ENCODE data around the gene WDR73.
"Not testable (repeated sequence)": the region's sequence is repeated elsewhere in the genome, so short reads cannot be mapped to it uniquely, and the experiment has no call there.

The WDR73 gene

DNA sequence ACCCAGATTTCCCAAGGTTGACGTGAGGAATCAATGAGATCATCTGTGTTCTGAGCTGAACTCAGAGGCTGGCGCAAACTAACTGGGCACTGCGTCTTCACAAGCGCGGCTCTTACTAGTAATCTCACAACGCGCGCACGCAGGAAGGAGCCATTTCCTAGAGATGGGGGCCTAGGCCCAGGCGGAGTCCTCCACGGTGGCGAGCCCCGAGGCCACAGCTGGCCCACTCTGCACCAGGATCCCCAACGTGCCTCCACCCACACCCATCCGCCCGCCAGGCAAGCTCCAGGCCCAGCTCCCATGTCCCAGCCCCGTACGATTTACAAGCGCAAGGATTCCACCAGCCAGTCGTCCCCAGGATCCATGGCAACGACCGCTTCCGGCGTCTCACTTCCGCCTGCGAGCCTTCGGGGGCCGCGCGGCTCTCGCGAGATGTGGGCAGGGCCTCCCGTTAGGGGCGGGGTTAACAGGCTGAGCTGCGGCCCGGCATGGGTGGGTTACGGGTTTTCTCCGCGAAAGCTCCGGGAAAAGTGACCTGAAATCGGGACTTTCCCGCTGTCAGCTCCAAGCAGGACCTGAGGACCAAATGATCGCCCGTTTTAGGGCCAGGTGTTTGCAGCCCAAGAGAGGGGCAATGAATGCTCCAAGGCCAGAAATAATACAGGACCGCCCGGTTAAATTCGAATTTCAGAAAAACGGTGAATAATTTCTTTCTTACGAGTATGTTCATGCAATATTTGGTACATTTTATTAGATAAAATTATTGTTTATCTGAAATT lies at the start of gene WDR73:
Gene WDR73 (minus strand): TSS at position 374 of the 779 bp plus-strand sequence. CDS start 9 bp downstream, at position 365.
- peak; percentile 98 for DNase-seq (ENCODE audit: low spot score)

DNA sequence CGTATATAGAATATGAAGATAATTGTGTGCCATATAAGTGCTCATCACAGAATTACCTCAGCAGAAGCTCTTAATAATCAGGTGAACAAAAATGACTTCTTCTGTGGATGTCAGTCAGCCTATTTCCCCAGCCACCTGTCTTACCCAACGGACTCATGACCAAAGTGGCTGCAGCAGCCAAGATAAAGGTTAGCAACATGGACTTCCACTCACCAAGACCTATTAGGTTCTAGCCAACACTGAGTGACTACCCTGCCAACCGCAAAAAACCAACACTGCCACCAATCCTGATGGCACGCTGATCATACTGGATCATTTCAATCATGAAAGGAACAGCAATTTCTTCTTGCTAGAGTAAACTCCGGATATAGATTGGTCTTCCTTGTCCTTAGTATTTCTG lies 49.7 kb upstream of the WDR73 start:
- no peak for DNase-seq (ENCODE audit: low spot score)

DNA sequence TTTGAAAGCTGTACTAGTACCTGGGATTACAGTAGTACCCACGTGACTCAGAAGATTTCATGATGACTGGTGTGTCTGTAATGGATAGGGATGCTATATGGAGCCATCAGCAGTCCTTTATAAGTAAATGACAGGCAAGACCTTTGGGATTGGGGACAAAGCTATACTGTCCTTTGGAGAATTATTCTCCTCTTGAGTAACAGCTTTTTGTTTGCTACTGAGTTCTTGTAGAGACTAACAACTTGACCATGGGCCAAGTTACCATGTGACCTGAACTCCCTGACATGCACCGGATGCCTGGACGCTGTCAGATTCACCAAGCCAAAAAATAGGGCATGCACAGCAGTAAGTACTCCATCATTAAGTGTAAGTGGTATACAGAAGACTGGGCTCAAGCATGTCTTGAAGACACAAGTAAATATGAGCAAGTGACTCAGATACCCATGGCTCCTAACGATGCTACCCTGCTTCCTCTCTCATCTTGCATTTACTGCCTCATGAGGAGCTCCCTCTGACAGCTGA lies 48.9 kb upstream of the WDR73 start:
- peak; percentile 50 for DNase-seq (ENCODE audit: low spot score)

DNA sequence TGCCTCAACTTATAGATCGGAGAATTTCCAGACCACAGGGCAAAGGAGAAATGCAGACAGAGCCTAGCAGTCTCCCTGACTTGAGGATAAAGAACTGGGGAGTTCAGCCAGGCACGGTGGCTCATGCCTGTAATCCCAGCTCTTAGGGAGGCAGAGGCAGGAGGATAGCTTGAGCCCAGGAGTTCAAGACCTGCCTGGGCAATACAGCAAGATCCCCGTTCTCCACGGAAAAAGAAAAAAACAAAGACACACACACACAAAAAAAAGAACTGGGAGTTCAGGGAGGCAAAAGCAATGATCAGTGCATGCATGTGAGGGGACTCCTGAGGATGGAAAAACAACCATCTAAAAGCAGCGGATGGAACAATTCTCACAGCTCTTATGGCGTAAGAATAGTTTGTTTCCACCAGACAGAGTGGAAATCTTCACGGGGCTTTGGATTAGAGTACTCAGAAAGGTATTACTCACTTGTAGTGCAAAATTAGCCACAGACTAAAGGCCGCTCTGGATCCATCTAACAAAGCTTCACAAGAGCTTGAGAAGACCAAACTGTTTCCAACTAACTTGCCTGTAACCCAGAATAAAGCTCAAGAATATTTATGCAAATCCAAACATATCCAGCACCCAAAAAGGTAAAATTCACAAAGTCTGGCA lies 45.6 kb upstream of the WDR73 start:
- no peak for DNase-seq (ENCODE audit: low spot score)

DNA sequence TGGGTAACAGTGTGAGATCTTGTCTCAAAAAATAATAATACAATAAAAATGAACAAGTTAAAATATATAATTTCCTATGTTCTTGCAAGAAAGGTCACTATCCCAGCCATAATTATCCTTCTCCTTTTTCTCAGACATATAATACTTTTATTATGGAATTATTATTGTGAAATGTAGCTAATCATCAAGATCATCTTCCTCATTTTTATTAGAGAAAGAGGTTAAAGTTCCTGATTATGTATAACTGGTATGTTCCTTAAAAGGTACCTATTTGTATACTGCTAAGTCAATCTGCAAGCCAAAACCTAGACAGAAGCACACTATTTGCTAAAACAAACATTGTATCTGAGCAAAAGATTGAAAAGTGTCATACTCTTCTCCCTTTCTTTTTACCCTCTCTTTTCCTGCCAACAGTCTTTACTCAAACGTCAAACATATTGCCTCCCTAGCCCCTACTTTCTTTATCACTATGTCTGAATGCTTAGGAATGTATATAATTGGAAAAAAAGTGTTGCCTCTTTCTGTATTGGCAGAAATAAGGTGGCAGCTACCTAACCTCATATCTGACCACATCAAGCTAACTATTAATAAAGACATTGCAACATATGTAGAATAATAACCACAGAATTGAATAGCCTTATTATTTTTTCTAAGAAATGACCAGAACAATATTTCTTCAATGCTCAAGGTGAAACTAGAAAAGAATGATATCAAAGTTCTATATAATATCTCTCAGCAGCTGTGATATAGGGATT lies 43.3 kb upstream of the WDR73 start:
- no peak for DNase-seq (ENCODE audit: low spot score)

DNA sequence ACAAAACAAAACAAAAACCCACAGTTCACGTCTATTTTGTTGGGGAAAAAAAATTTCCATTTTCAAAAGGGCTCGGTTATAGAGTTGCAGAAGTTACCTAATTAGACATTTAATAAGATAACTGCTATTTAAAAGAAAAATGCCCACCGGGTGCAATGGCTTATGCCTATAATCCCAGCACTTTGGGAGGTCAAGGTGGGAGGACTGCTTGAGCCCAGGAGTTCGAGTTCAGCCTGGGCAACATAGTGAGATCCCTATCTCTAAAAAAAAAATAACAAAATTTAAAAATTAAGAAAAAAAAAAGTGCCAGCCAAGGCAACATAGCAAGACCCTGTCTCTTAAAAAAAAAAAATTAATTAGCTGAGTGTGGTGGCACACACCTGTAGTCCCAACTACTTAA lies 42.7 kb upstream of the WDR73 start:
- no peak for DNase-seq (ENCODE audit: low spot score)

DNA sequence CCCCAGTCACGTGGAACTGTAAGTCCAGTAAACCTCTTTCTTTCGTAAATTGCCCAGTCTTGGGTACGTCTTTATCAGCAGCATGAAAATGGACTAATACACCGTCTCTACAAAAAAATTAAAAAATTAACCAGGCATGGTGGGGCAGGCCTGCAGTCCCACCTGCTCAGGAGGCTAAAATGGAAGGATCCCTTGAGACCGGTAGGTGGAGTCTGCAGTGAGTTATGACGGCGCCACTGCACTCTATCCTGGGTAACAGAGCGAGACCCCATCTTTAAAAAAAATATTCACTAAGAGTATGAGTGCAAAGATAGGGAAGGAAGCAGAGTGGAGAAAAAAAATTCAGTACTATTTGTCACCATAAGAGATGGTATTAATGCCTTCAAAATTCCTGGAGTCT lies 36.3 kb upstream of the WDR73 start:
- no peak for DNase-seq (ENCODE audit: low spot score)

DNA sequence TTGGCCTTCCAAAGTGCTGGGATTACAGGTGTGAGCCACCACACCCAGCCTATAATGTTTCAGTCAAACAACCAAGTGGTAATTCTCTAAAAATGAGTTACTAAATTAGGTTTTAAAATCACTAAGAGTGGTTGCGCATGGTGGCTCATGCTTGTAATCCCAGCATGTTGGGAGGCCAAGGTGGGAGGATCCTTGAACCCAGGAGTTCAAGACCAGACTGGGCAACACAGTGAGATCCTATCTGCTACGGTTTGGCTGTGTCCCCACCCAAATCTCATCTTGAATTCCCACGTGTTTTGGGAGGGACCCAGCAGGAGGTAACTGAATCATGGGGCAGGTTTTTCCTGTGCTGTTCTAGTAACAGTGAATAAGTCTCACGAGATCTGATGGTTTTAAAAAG lies 35.8 kb upstream of the WDR73 start:
- no peak for DNase-seq (ENCODE audit: low spot score)

DNA sequence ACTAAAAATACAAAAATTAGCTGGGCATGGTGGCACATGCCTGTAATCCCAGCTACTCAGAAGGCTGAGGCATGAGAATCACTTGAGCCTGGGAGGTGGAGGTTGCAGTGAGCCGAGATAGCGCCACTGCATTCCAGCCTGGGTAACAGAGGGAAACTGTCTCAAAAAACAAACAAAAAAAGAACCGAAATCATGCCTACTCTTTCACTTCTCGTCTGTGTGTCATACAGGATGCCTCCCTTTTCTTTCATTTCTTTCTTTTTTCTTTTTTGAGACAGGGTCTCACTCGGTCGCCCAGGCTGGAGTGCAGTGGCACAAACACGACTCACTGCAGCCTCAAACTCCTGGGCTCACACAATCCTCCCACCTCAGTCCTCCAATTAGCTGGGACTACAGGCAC lies 32.4 kb upstream of the WDR73 start:
- not testable (repeated sequence) for DNase-seq (ENCODE audit: low spot score)

DNA sequence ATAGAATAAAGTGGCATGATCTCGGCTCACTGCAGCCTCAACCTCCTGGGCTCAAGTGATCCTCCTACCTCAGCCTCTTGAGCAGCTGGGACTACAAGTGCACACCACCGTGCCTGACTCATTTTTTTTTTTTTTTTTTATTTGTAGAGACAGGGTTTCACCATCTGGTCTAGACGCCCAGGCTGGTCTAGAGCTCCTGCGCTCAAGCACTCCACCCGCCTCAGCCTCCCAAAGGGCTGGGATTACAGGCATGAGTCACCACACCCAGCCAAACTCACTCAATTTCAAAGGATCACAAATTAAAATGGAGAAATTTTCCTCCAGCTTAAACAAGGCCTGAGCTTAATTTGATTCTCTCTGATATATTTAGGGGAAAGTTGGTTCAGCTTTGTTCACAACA lies 31.2 kb upstream of the WDR73 start:
- DNase-seq (ENCODE audit: low spot score), result no peak

DNA sequence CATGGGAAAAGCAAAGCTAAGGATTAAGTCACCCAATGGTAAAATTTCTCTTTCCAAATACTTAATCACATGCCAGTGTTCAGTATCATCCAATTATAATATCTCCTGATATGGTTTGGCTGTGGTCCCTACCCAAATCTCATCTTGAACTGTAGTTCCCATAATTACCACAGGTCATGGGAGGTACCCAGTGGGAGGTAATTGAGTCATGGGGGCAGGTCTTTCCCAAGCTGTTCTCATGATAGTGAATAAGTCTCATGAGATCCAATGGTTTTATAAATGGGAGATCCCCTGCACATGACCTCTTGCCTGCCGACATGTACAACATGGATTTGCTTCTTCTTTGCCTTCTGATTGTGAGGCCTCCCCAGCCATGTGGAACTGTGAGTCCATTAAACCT lies 30.0 kb upstream of the WDR73 start:
- no peak for DNase-seq (ENCODE audit: low spot score)

DNA sequence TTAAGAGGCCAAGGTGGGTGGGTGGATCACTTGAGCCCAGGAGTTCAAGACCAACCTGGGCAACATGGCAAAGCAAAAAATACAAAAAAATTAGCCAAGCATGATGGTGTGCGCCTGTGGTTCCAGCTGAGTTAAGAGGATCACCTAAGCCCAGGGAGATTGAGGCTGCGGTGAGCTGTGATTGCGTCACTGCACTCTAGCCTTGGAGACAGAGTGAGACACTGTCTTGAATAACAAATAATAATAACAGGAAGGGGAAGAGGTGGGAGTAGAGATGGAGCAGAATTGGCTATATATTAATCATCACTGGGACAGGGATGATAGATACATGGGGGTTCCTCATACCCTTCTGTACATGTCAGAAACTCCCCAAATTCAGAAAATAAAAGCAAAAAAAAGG lies 27.7 kb upstream of the WDR73 start:
- no peak for DNase-seq (ENCODE audit: low spot score)

DNA sequence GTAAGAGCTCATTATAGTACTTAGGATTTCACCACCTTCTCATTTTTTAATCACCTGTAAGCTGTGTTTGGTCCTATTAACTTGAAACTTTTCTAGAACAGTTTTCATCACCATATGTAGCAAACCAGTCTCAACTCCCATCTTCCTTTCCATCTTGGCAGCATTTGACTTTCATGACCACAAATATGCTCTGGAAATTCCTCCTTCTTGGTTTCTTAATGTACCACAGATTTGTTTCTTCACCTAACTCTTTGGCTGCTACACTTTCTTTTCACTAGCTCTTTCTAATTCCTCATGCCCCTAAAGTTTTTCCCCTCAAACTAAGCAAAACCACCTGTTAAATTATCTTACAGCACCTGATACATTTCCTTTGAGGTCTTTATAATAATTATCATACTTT lies 17.1 kb upstream of the WDR73 start:
- DNase-seq (ENCODE audit: low spot score), result no peak

DNA sequence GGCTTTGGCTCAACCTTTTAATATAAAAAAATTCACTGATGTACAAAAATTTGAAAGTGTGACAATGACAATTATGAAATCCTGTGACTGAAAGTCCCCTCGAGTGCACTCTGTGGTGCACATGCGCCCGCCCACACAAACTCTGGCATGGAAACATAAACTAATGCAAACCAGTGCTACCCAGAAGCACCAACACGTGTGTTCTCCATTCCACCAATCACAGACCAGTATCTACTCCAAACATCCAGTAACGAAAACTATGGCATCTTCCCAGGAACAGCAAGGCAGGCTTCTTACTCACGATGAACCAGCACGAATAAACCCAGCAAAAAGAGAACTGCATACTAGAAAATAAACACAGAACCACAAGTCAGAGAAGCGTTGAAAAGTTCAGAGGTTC lies 15.6 kb upstream of the WDR73 start:
- DNase-seq (ENCODE audit: low spot score), result no peak

DNA sequence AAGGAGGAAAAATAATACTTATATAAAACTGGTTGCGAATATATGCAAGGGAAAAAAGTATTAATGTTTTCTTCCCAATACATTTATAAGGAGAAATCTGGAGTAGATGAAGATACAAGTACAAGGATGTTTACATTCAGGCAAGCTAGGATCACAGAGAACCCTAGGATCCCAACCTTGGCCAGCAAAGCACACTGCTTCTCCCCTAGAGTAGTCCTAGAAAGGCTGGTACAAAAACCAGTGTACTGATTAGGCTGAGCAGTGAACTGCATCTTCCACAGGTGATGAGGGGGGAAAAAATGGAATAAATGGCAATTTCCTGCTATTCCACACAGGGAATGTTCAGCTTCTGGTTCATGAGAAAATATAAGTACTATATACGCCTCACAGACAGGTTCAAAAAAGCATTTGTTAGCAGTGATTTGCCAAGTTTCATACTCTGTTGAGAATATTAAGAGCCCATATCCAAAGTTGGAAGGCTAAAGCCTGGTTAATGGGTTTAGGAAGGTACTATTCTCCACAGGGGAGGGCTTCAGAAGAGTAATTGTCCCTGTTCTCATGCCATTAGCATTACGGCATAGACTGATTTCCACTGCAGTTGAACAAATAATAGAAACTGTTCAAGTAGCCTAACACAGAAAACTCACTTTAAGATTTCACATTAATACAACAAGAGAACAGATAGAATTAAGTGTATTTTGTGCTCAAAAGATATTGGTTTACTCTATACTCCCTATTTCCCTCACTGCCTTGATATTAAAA lies 14.3 kb upstream of the WDR73 start:
- no peak for DNase-seq (ENCODE audit: low spot score)

DNA sequence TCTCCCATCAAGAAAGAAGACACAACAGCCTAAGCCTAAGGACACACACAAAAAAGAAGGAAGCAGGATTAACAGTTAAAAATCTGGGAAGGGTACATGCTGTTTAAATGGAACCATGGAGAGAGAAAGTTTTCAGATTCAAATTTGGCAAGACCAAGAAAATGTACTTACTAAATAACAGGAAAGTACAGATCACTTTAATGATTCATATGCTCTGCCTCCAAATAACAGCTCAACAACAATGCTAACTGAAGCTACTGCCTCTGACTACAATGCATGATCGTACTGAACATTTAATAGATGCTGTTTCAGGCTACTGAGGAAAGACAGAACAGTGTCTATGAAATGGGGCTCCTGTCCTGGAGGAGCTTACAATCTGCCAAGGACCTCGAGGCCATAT lies 12.3 kb upstream of the WDR73 start:
- no peak for DNase-seq (ENCODE audit: low spot score)

DNA sequence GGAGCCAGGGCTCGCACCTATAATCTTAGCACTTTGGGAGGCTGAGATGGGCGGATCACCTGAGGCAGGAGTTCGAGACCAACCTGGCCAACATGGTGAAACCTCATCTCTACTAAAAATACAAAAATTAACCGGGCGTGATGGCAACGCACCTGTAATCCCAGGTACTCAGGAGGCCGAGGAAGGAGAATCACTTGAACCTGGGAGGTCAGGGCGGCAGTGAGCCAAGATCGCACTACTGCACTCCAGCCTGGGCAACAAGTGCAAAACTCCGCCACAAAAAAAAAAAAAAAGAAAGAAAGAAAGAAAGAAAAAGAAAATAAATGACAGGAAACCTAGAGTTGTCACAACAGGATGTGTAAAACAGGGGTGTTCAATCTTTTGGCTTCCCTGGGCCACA lies 6.9 kb upstream of the WDR73 start:
- DNase-seq (ENCODE audit: low spot score), result no peak

DNA sequence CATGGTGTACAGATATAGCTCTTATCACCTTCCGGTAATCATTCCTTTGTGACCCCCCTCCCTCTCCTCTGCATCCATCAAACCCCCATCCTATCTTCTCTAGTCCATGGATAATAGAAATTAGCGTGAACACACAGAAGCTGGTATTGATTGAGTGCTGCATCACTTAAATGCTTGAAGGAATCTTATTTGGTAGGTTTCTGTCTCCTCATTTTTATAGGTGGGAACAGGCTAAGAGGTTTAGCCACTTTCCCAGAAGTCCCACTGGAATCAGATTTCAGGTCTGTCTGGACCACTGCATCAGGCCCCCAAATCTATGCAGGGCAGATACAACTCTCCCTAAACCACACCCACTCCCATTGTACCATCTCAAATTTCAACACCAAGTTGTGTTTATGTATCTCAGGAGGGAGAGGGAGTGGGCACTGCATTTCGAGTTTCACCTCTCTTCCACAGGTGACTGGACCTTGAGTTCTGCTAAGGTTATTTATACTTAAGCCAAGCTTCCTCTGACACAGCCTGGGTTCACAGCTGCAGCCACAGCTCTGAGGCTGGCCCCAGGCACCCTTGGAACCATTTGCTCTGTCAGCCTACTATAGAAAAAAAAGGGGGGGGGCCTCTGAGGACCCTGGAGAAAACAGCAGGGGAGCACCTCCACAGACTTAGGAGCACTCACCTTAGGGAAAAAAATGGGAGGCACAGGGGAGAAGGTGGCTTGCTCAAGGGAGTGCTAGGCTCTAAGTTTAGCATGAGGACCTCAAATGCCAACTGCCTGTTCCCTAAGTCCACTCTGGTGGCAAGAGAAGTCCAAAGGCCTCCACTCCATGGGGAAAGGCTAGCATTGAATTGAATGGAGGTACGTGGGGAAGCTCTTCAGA lies 6.1 kb upstream of the WDR73 start:
- no peak for DNase-seq (ENCODE audit: low spot score)

DNA sequence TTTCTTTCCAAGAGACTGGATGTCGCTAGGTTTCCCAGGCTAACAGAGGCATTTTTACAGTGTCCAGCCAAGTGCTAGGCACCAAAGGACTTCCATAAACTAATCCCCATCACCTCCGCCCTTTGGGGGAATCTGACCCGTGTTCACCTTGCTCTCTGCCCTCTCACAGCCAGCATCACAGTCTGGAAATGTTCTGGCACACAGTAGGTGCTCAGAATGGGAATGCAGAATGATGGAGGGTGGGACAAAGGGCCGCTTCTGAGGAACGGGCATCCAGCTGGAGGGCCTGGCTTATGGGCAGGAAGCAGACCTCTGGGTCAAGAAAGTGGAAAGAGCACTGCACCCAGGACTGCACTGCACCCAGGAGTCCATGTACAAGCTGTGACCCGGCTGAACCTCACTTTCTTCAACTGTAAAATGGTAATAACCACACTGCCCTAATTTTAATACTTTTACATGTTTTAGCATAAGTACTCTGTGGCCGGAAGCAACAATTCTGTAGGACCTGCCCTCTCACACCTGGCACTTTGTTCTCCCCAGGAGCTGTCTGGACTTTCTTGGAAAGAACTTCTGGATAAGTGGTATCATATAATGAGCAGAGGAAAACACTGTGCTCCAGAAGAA lies 4.8 kb upstream of the WDR73 start:
- DNase-seq (ENCODE audit: low spot score), result no peak

DNA sequence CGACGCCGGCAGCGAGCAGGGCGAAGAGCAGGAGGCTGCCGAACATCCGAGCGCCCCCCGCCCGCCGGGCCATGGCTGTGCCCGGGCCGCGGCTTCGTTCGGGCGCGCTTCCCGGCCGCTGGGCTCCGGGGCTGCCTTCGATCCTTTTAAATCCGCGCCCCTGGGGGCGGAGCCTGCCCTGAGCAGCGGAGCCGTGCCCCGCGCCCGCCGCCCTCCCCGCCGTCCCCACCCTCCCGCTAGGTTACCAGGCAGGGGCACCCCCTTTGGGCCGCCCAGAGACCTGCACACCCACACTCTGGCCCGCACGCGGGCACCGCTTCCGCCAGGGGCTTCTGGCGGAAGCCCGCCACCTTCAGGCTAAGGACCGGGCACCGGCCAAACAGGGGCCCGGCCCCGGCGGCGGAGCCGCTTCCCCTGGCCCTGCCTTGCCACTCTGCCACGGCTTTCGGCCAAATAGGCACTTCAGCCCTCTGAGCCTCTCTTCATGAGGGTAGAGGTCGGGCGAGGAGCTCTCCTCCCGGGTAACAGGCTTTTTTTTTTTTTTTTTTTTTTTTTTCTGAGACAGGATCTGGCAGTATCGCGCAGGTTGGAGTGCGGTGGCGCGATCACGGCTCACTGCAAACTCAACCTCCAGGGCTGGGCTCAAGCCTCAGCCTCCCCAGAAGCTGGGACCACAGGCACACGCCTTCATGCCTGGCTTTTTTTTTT lies 4.2 kb upstream of the WDR73 start, which contains the start of gene NMB:
Gene NMB (minus strand): TSS at position 120 of the 708 bp plus-strand sequence. CDS start 47 bp downstream, at position 73.
- peak; percentile 47 for DNase-seq (ENCODE audit: low spot score)

All from putamen (tissue), 1 donor.